KMS-11 (cell line): ENCODE data around the gene NLRP1.

Source experiments
- H2AFZ ChIP-seq: fragments of 200-600 bp; sonication (generic); 2 replicates; pipeline ENCODE4 v1.6.1; 2016; ENCODE audit warnings: antibody characterized with exemption, mixed run types, low read depth
- H3K27ac ChIP-seq: fragments of 200-600 bp; sonication (generic); 2 replicates; pipeline ENCODE4 v1.6.1; 2016; ENCODE audit warnings: mild to moderate bottlenecking, mixed run types
- H3K27me3 ChIP-seq: fragments of 200-600 bp; sonication (generic); 2 replicates; pipeline ENCODE4 v1.6.1; 2017; ENCODE audit warnings: mild to moderate bottlenecking, low read depth, mixed run types, moderate library complexity; ENCODE audit not compliant: insufficient read depth
- H3K36me3 ChIP-seq: fragments of 200-600 bp; sonication (generic); 2 replicates; pipeline ENCODE4 v1.6.1; 2017; ENCODE audit warnings: mild to moderate bottlenecking, mixed run types; ENCODE audit not compliant: insufficient read depth
- H3K4me1 ChIP-seq: fragments of 200-600 bp; sonication (generic); 2 replicates; pipeline ENCODE4 v1.6.1; 2016; ENCODE audit warnings: mild to moderate bottlenecking, low read depth, mixed run types; ENCODE audit not compliant: poor library complexity, severe bottlenecking
- H3K4me2 ChIP-seq: fragments of 200-600 bp; sonication (generic); 2 replicates; pipeline ENCODE4 v1.7.0; 2016; ENCODE audit warnings: mild to moderate bottlenecking, mixed run types
- H3K4me3 ChIP-seq: fragments of 200-600 bp; sonication (generic); IDR thresholded peaks from 2 replicates; pipeline ENCODE4 v1.6.1; 2017; ENCODE audit warnings: low read depth, low read length, mixed read lengths; ENCODE audit not compliant: insufficient read depth
- H3K79me2 ChIP-seq: fragments of 200-600 bp; sonication (generic); 2 replicates; pipeline ENCODE4 v1.6.1; 2016; ENCODE audit warnings: low read depth, mixed run types; ENCODE audit not compliant: insufficient read depth
- H3K9ac ChIP-seq: fragments of 200-600 bp; sonication (generic); 2 replicates; pipeline ENCODE4 v1.6.1; 2016; ENCODE audit warnings: mild to moderate bottlenecking, mixed run types
- H4K20me1 ChIP-seq: fragments of 200-600 bp; sonication (generic); 2 replicates; pipeline ENCODE4 v1.6.1; 2016; ENCODE audit warnings: mild to moderate bottlenecking, mixed run types; ENCODE audit not compliant: insufficient read depth
- CTCF ChIP-seq: fragments of 200-600 bp; sonication (generic); conservative IDR thresholded peaks from 2 replicates; pipeline ENCODE4 v1.6.1; 2017; ENCODE audit warnings: low read depth, mild to moderate bottlenecking, antibody characterized with exemption, low read length, moderate library complexity, mixed read lengths

NLRP1 gene

GRCh38 chr17:5506307-5506706 is 78.0 kb downstream of the NLRP1 start:
- H3K79me2 ChIP-seq = no peaks in the 10 kb centered on the region
- H3K4me3 ChIP-seq = no peak overlapping the region
- H3K36me3 ChIP-seq = no peaks in the 10 kb centered on the region
- no peaks in the 10 kb centered on the region for H4K20me1 ChIP-seq
- no peaks in the 10 kb centered on the region for H3K27me3 ChIP-seq
- H3K4me1 ChIP-seq = no peaks in the 10 kb centered on the region
- no peak overlapping the region for H3K9ac ChIP-seq
- no peak for TF ChIP-seq CTCF
- no peak overlapping the region for H2AFZ ChIP-seq
- H3K4me2 ChIP-seq = no peak overlapping the region
- no peak overlapping the region for H3K27ac ChIP-seq

DNA sequence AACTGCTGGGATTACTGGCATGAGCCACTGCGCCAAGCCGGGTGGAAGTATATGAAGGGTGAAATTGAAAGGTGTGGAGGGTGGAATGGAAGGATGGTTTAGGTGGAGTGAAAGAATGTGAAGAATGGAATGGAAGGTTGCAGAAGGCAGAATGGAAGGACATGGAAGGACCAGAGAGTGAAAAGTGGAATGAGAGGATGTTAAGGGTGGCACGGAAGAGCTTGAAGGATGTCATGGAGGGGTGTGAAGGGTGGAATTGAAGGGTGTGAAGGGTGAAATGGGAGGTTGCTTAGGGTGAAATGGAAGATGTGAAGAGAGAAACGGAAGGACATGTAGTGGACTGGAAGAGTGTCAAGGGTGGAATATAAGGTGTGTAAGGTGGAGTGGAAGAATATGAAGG is 81.8 kb downstream of the NLRP1 start:
- no peak for TF ChIP-seq CTCF
- H4K20me1 ChIP-seq = no peaks in the 10 kb centered on the region
- no peaks in the 10 kb centered on the region for H3K79me2 ChIP-seq
- H2AFZ ChIP-seq = no peak overlapping the region
- H3K36me3 ChIP-seq = no peaks in the 10 kb centered on the region
- H3K4me3 ChIP-seq = no peak overlapping the region
- no peak overlapping the region for H3K4me2 ChIP-seq
- H3K9ac ChIP-seq = no peak overlapping the region
- H3K27ac ChIP-seq = no peak overlapping the region
- H3K4me1 ChIP-seq = no peaks in the 10 kb centered on the region
- no peaks in the 10 kb centered on the region for H3K27me3 ChIP-seq

DNA sequence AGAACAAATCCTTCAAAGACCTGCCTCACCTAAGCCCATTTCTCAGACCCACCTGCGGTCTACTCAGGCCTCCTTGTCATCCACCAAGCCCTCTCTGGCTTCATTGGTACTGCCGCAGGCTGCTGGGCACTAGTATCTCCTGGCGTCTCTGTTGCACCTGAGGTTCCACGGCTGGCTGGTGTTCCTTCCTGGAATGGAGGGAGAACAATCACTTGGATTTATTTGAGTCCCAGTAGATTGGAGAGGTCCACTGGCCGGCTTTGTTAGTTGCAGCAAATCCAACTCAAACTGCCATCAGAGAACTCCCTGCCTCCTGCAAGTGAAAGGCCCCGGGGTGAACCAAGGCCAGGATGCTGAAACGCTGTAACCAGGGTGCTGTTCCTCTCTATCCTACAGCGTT is 82.6 kb downstream of the NLRP1 start:
- H4K20me1 ChIP-seq = no peaks in the 10 kb centered on the region
- H3K4me2 ChIP-seq = no peak overlapping the region
- H3K27ac ChIP-seq = no peak overlapping the region
- H3K9ac ChIP-seq = no peak overlapping the region
- no peaks in the 10 kb centered on the region for H3K27me3 ChIP-seq
- no peaks in the 10 kb centered on the region for H3K36me3 ChIP-seq
- H3K4me3 ChIP-seq = no peak overlapping the region
- no peaks in the 10 kb centered on the region for H3K4me1 ChIP-seq
- H2AFZ ChIP-seq = no peak overlapping the region
- H3K79me2 ChIP-seq = no peaks in the 10 kb centered on the region
- no peak for TF ChIP-seq CTCF

GRCh38 chr17:5500589-5501391 is 83.5 kb downstream of the NLRP1 start:
- H2AFZ ChIP-seq = no peak overlapping the region
- H3K4me3 ChIP-seq = no peak overlapping the region
- H3K4me1 ChIP-seq = no peaks in the 10 kb centered on the region
- no peaks in the 10 kb centered on the region for H3K36me3 ChIP-seq
- no peak overlapping the region for H3K9ac ChIP-seq
- no peaks in the 10 kb centered on the region for H4K20me1 ChIP-seq
- no peak overlapping the region for H3K27ac ChIP-seq
- H3K79me2 ChIP-seq = no peaks in the 10 kb centered on the region
- H3K4me2 ChIP-seq = no peak overlapping the region
- no peaks in the 10 kb centered on the region for H3K27me3 ChIP-seq
- no peak for TF ChIP-seq CTCF
